HG03108 (cell line): Measurements from ENCODE around the gene SUCLG1.
"Not testable (repeated sequence)": the region's sequence is repeated elsewhere in the genome, so short reads cannot be mapped to it uniquely, and the experiment has no call there.

Source experiments
- ATAC-seq: cut with Tn5 transposase; IDR thresholded peaks from one replicate; pipeline ENCODE4 v1.9.1; 2021; ENCODE audit warnings: moderate library complexity; ENCODE audit not compliant: unreplicated experiment

The SUCLG1 gene

DNA sequence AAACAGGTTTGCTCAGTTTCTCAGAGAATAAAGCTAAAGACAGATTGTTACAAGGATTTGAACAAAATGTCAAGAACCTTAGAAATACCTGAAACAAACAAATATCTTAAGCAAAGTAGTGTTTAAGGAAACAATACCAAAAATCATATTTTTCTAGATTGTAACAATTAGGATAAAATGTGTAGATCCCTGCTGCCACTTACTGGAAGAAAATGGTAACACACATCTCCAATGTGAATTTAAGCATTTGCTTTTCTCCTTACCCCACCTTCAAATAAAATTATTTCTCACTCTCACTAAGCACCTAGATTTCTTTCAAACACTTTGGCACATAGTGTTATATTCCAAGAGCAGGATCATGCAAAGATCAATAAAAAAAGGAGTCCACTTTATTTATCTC, 34.9 kb downstream of the SUCLG1 start:
- ATAC-seq = no peak

GRCh38 chr2:84421791-84422190, 37.3 kb downstream of the SUCLG1 start:
- ATAC-seq = no peak

DNA sequence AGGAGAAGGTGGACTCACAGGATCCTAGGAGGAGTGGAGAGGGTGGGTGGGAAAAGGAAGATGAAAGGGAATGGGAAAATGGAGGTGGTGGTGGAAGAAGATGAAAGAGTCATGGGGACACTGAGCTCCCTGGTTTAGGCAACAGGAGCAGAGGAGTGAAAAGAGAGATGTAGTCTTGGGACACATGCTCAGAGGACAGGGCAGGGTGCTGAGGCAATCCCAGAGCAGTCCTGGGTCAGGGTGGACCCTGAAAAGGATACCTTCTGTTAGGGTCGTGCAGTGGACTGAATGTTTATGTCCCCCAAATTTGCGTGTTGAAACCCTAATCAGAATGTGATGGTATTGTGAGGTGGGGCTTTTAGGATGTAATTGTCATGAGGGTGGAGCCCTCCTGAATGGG, 37.9 kb downstream of the SUCLG1 start:
- ATAC-seq = no peak

- no peak for ATAC-seq
These were observed 41.5 kb downstream of the SUCLG1 start for GRCh38 chr2:84417453-84418145.

- ATAC-seq = no peak
These were observed 49.5 kb downstream of the SUCLG1 start for GRCh38 chr2:84409531-84409930.

DNA sequence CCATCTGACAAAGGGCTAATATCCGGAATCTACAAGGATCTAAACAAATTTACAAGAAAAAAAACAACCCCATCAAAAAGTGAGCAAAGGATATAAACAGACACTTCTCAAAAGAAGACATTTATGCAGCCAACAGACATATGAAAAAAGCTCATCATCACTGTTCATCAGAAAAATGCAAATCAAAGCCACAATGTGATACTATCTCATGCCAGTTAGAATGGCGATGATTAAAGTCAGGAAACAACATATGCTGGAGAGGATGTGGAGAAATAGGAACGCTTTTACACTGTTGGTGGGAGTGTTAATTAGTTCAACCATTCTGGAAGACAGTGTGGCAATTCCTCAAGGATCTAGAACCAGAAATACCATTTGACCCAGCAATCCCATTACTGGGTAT, 57.0 kb downstream of the SUCLG1 start:
- ATAC-seq = not testable (repeated sequence)

- ATAC-seq = not testable (repeated sequence)
These were observed 59.2 kb downstream of the SUCLG1 start for GRCh38 chr2:84399839-84400238.

DNA sequence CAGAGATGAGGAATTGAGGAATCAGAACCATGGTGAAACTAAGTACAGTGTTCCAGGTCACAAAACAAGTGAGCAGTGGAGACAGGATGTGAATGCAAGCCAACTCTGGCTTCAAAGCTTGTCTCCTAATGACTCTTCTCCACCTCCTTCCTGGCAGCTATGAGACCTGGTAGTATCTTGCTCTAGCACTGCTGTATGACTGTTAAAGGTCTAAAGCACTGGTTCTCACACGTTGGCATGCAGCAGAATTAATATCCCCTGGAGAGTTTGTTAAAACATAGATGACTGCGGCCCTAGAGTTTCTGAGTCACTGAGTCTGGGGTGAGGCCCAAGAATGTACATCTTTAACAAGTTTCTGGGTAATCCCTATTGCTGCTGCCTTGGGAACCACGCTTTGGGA, 63.3 kb downstream of the SUCLG1 start:
- no peak for ATAC-seq

DNA sequence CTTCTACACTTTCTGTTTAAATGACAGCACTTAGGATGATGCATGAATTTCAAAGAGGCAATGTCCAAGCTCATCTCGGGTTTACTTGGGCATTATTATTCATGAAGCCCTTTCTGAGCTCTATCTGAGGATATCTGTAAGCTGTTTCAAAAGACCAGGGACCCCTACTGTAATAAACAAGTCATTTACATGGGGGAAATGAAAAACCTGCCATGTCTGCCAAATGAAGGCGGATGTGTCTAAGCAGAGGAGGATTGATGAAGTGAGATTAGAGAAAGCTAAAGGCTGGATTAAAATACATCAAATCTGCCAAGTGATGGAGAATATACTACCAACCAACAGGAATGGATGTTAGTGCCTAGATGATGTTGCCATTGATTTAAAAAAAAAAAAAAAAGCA, 64.5 kb downstream of the SUCLG1 start:
- ATAC-seq = no peak

- no peak for ATAC-seq
These were observed 65.3 kb downstream of the SUCLG1 start for GRCh38 chr2:84393829-84394228.

GRCh38 chr2:84389794-84390193, 69.3 kb downstream of the SUCLG1 start:
- ATAC-seq = no peak

- ATAC-seq = no peak
These were observed 70.1 kb downstream of the SUCLG1 start for GRCh38 chr2:84388921-84389490.

DNA sequence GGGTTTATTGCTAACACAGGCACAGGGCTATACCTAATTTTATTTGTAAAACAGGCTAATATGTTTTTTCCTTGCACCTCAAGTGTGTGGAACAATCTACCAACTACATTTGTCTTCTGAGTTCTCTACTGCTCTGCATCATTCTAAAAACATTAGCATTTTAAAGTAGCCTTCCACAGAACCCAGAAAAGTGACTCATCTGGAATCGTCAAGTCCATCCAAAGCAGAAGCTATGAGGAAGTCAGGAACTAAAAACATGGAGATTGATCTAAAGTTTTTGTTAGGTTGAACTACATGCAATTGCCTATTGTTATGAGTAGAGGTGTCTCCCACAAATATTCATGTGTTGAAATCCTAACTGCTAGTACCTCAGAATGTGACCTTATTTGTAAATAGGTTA, 70.9 kb downstream of the SUCLG1 start:
- ATAC-seq = no peak

- no peak for ATAC-seq
These were observed 72.6 kb downstream of the SUCLG1 start for GRCh38 chr2:84386336-84387040.

- ATAC-seq = no peak
These were observed 75.8 kb downstream of the SUCLG1 start for GRCh38 chr2:84383271-84383670.

- no peak for ATAC-seq
These were observed 78.2 kb downstream of the SUCLG1 start for GRCh38 chr2:84380875-84381274.

- ATAC-seq = no peak
These were observed 80.1 kb downstream of the SUCLG1 start for GRCh38 chr2:84378960-84379359.

- ATAC-seq = no peak
These were observed 84.1 kb downstream of the SUCLG1 start for GRCh38 chr2:84375020-84375419.

DNA sequence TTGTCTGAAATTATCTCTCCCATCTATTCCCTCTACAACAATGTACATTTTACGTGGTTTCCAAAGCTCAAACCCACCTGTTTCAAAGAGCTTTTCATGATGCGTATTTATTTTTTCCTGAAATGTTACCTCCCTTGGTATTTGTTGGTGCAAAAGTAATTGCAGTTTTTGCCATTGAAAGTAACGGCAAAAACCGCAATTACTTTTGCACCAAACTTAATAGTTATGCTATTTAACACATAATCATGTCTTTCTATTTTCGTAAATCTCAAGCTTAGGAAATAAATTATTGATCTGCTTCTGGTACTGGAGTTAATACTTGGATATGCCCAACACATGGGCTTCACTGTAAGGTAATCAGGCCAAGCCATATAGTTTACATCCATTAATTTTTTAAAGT, 85.2 kb downstream of the SUCLG1 start:
- no peak for ATAC-seq
